Ramos (cell line): ENCODE measurements around the gene CXorf65.

ENCODE experiments used
- in situ Hi-C: fragments of 300-500 bp; cut with MboI; formaldehyde crosslinking; loops from one replicate; pipeline ENCODE4 v1.14.3; 2022; ENCODE audit warnings: low sequenced_read_pairs; ENCODE audit not compliant: unreplicated experiment

CXorf65 gene

DNA sequence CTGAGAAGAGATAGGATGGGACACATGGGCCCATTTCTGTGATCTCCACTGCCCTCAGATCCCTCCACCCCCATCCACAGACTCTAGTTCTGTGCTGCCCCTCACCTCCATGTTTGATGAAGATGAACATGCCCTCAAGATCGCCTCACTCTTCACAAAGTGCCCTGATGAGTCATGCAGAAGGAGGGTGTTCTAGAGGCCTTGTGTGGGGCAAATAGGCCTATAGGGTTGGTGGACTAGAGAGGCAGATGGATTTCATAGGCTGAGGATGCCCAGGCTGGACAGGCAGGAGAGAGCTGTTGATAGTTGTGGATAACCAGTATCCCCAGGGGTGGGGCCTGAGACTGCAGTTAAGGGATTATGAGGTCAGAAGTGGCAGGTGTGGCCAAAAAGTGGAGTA lies at the start of gene CXorf65:
Gene CXorf65, minus strand, starts transcription at position 314 of the 400 bp plus-strand sequence. Its CDS starts 184 bp downstream, at position 130.
- in situ Hi-C loops: no loop called here

DNA sequence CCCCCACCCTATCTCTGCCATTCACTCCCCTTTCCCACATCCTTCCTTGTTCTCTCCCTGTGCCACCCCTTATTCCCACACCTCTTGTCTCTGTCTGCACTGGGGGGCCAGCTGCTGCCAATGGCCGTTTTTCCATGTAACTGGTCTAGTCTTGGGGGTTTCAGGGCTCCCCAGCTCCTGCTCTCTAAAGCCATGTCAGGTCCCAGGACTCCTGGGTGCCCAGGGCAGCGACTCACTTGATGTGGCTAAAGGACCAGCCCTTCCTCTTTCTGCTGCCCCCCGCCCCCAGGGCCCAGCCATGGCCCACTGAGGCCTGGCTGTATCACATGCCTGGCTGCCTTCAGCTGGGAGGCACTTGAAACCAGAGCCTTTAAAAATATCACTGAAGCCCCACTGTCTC lies 48.1 kb upstream of the CXorf65 start:
- in situ Hi-C loops: no loop called here

DNA sequence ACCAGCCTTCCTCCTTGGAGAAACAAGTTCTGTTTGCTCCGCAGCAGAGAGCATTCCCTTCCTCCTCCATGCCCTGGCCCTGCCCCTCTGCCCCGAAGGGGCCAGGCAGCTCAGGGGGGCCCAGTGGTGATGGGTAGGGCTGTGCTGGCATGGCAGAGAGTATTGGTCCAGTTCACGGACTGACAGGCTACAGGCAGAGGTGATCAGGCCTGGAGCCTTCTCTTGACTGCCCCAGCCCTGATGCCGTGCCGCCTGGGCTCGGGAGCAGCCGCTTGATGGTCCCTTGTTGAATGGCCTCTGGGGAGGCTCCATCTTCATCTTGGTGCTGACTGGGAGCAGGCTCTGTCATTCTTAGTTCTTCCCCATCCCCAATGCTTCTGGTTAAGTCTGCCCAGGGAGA lies 47.7 kb upstream of the CXorf65 start:
- in situ Hi-C loops: no loop called here

DNA sequence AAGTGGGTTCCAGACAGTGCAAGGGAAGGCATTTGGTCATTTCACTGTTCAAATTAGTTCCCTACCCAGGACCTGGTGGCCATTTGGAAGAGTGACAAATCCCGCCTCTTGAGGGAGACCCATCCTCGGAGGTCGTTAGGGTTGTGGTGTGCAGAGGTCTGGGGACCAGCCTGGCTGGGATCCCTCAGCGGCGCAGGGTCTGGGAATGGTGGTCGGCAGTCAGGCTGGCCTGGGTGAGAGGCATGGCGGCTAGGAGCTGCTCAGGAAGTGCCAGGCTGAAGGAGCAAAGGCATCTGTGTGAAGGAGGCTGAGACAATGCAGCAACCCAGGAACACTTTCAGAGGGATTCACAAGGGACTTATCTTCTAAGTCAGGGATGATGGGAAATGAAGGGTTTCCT lies 44.8 kb upstream of the CXorf65 start:
- in situ Hi-C loops: no loop called here

DNA sequence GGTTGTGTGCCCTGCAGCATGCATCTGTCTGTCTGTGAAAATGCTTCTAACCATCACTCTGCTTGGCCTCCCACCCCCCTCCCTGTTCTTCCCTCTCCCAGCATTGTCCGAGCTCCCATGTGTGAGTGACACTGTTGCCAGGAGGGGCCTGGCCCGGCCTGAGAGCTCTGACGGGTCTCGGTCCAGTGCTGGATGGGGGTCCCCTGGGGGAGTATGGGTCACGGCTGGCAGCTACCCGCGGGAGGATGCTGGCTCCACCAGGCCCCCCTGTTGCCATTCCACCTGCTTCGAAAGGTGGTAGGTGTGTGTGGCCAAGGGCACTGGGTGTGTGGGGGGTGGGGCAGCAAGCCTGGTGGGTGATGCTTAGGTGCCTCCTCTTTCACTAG lies 41.7 kb upstream of the CXorf65 start:
- in situ Hi-C loops: no loop called here

DNA sequence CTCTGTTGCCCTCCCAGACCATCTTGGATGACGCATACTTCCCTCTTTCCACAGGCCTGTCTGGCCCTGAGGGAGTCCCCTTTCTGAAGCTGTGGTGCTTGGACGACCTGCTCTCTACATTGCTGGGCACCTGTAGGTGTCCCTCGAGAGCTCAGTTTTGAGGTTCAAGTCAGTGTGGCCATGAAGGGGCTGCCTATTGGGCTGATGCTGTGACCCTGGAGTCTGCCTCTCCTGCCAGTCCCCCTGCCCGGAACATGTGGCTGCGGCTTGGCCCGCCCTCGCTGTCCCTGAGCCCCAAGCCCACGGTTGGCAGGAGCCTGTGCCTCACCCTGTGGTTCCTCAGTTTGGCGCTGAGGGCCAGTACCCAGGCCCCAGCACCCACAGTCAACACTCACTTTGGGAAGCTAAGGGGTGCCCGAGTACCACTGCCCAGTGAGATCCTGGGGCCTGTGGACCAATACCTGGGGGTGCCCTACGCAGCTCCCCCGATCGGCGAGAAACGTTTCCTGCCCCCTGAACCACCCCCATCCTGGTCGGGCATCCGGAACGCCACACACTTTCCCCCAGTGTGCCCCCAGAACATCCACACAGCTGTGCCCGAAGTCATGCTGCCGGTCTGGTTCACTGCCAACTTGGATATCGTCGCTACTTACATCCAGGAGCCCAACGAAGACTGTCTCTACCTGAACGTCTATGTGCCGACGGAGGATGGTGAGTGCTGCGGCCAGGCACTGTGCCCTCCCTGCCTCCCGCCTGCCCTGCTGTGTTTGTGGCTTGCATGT lies 41.1 kb upstream of the CXorf65 start:
- in situ Hi-C loops: no loop called here

DNA sequence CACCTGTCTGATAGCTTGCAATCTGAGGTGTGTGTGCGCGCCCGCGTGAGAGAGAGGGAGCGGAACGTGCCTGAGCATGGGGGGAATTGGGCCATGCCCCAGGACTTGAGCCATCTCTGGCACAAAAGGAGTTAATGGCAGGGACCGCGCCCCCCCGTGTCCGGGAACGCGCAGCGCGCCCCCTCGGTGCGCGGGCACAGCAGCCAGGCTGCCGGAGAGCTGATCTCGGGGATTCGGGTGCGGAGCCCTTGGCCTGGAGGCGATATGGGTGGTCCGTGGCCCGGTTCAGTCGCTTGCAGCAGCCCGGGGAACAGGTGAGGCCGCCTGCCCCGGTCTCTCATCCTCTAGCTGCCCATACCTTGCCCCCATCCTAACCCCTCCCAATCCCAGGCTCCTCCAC lies 38.1 kb upstream of the CXorf65 start, which contains the start of gene NLGN3:
Gene NLGN3, plus strand, starts transcription at position 191 of the 400 bp plus-strand sequence. CDS start 2,909 bp downstream, outside the sequence.
- in situ Hi-C loops: no loop called here

DNA sequence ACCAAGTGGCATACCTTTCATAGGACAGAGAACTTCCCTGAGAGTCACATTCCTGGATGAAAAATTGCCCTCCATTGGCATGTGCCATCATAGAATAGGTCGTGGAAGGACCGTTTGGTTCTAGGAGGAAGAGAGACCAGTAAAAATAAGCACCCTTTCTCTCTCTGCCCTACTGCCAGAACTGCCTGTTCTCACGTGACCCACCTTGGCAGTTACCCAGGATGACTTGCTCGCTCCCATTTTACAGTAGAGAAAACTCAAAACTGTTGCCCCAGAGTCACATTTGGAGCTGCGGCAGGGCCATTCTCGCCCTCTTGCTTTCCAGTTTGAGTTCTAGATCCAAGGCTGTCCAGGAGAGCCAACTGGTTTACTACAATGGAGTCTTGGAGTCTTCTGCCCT lies 37.0 kb upstream of the CXorf65 start:
- in situ Hi-C loops: no loop called here

DNA sequence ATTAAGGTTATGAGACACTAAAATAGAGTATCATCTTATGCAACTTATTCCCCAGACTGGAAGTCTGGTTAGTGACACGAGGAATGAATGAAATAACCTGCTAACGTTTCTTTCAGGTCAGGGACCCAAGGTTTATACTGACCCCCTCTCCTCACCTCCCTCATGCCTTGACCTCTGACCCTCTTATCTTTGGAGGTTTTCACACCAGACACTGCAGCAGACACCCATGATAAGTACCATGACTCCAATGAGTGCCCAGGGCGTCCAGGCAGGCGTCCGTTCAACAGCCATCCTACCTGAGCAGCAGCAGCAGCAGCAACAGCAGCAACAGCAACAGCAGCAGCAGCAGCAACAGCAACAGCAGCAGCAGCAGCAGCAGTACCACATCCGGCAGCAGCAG lies 33.9 kb upstream of the CXorf65 start:
- in situ Hi-C loops: no loop called here

DNA sequence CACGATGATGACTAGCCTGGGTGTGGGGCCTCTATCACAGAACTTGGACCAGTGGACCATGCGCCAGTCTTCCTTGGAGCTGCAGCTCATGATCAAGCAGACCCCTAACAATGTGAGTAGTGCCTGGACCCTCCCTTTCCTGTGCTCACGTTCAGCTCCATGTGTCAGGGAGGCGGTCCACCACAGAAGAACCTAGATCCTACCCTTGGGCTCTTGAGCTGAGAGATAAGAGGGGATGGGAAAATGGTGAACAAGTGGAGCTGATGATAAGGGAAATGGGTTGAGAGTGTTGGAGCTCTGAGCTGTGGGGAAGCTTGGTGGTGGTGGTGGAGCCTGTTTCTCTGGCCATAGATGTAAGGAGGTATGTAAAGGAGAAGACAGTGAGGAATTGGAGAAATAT lies 25.0 kb upstream of the CXorf65 start:
- in situ Hi-C loops: no loop called here

DNA sequence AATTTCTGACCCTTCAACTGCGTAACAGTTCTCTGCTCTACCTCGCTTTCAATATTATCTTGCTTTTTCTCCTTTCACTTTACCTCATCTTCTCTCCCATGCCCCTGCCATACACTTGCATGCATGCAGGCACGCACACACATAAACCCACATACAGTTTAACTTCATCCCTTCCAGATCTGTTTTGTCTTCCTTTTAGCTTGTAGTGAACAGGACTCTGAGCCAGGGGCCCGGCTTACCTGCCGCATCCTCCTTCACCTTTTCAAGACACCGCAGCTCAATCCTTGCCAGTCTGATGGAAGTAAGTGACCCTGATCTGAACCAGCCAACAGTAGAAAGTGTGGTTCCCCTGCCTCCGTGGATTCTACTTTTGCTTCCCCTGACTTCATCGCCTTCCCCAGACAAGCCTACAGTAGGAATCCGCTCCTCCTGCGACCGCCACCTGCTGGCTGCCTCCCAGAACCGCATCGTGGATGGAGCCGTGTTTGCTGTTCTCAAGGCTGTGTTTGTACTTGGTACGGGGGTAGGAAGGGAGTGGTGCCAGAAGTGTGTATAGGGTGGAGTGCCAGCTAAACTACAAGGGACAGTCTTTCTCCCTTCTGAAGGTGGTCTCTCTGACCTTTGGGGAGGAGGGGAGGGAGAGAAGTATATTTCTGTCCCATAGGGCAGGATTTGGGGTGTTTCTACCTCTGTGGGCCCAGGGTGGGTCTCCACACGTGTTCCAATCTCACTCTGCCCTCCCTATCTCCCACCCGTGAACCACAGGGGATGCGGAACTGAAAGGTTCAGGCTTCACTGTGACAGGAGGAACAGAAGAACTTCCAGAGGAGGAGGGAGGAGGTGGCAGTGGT lies 22.6 kb upstream of the CXorf65 start:
- in situ Hi-C loops: no loop called here

DNA sequence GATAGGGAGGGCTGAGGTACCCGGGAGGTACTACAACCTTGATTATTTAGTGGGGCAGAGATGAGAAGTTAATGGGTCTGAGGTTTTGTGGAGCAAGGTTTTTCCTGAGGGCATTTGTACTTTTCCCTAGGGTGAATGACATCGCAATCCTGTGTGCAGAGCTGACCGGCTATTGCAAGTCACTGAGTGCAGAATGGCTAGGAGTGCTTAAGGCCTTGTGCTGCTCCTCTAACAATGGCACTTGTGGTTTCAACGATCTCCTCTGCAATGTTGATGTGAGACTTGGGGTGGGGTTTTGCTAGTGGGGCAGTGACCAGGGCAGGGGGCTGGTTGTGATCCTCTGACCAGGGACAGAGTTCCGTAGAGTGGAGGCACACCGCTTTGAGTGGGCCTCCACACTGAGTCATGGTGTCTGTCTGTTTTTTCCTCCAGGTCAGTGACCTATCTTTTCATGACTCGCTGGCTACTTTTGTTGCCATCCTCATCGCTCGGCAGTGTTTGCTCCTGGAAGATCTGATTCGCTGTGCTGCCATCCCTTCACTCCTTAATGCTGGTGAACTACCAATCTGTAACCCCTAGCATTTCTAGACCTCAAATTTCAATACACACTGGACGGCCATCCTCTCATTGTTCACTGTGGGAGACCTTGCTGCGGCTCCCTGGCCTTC lies 21.8 kb upstream of the CXorf65 start:
- in situ Hi-C loops: no loop called here

DNA sequence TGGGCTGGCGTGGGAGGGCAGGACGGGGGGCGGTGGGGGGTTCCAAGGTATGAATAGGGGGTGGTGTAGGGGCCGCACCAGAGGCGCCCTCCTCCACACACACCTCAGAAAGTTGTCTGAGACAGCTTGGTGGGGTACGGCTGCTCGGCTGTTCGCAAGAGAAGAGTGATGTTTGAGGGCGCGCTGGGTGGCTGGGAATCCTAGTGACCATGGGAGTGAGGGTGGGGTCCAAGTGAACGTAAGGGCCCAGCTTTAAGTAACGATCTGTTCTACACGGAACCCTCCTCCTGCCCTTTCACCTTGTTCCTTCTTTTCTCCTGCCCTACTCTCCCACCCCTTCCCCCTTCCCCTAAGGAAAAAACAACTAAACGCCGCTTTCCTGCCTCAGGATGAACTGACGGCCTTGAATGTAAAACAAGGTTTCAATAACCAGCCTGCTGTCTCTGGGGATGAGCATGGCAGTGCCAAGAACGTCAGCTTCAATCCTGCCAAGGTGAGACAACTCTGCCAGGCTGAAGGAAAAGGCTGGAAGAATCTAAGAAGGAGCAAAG lies 12.5 kb upstream of the CXorf65 start:
- in situ Hi-C loops: no loop called here

DNA sequence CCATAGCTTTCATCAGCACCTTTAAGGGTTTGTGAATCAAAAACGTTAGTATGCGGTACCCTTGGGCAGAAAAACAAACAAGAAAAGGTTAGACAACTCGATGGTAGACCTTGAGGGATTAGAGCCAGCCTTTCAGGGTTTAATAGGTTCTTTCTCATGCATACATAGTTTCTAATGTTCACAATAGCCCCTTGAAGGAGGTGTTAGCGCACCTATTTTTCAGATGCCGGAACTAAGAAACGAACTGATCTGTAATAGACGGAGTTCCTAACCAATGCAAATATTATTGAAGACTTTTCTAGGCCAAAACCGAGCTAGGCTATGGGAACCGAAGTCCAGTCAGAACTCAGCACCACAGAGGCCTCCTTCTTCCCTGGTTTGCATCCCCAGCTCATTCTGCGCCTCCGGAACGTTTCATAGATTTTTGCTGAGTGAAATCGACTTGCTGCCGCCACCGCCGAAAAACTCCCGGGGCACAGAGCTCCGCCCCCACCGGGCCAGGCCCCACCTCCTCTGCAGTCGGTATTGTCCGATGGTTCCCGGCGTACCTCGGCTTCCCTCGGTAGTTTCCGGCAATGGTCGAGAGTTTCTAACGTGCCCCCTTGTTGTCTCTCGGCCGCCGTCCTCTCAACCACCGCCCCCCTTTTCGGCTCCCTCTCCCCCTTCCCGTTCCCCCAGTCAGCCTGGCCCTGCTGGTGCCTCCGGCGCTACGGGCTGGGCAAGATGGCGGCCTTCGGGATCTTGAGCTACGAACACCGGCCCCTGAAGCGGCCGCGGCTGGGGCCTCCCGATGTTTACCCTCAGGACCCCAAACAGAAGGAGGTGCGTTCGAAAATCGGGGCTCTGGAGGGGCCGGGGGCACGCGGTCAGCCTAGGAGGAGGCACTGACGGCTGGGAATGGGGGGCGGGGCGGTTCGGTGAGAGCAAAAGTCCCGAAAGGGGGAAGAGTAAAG lies 11.8 kb upstream of the CXorf65 start, which contains the start of gene MED12:
Gene MED12, plus strand, starts transcription at position 565 of the 953 bp plus-strand sequence. Its CDS starts 159 bp downstream, at position 724.
- in situ Hi-C loops: no loop called here

DNA sequence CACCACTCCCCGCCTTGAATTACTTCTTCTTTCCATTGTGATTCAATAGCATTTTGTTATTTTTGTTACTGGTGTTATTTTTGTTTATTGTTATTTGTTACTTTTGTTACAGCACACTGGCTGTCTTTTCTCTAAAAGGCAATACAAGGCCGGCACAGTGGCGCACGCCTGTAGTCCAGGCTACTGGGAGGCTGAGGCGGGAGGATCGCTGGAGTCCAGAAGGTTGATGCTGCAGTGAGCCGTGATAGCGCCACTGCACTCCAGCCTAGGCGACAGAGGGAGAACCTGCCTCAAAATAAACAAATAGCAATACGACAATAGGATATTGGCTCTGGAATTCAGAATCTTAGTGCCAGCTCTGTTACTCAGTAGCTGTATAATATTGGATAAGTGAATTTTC lies 10.8 kb upstream of the CXorf65 start:
- in situ Hi-C loops: no loop called here

DNA sequence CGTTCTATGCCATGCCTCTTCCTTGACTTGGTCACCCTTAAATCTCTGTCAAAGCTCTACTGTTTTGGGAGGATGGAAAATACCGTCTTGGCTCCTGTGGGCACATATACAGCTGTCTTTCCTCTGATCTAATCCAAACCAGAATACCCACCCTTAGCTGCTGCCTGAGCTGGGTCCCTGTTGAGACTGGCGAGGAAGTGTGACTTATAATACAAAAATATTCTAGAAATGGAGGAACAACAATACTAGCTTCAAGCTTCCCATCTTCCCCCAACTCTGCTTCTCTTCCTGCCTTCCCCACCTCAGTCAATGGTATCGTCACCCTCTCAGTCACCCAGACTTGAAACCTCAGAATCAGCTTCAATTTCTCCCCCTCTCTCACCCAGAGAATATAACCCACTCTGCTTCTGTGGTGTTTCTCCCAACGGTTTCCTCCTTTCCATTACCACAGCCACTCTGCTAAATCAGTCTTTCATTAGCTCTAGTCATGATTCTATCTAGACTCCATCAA lies 5.4 kb upstream of the CXorf65 start:
- in situ Hi-C loops: no loop called here

DNA sequence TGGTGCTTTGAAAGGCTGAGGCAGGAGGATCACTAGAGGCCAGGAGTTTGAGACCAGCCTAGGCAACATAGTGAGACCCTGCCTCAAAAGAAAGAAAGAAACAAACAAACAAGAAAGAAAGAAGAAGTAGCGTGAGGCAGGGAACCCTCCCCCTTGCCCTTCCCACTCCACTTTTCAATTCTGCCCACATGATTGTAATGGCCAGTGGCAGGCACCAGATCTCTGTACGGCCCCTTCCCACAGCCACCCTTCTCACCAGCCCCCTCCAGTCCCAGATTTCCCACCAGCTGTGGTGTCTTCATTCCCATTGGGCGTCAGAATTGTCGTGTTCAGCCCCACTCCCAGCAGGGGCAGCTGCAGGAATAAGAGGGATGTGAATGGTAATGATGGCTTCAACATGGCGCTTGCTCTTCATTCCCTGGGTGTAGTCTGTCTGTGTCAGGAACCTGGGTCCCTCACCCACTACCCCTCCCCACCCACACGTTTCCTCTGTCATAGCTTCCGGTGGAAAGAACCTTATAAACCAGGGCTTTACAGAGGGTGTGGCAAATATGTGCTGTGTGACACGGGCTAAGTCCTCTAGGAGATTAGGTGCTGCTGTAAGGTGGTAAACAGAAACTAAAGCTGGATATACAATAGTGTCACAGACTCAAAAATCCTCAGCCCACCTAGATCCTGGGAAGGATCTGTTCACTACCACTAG lies 4.8 kb upstream of the CXorf65 start, which contains the start of gene IL2RG:
Gene IL2RG, minus strand, starts transcription at position 437 of the 703 bp plus-strand sequence. Its CDS starts 38 bp downstream, at position 399.
- in situ Hi-C loops: no loop called here

DNA sequence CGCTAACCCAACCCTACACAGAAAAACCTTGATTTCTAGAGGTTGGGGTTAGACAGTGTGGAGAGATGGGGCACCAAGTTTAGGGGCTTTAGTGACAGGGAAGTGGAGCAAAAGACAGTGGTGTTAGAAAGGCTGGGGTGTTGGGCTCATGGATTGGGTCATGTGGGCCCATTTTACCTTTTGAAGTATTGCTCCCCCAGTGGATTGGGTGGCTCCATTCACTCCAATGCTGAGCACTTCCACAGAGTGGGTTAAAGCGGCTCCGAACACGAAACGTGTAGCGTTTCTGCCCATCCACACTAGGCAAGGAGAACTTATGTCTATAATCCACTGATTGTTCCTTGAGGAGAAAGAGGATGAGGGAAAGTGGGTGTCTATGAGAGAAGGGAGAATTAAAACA lies 2.5 kb upstream of the CXorf65 start:
- in situ Hi-C loops: no loop called here
